ENCODE data around the gene CEACAM4.

- TF ChIP-seq CTCF (conservative IDR thresholded peaks at IDR 0.05; ENCODE audit: low read depth, low read length) (no peak), EZH2 (IDR thresholded peaks at IDR 0.05; ENCODE audit: borderline replicate concordance, low read depth, low read length, poor library complexity, severe bottlenecking) (no peak)
Measured at GRCh38 chr19:41637484-41637883, 10.6 kb upstream of the CEACAM4 start.
